ENCODE measurements around the gene CFAP97D1. TPM values are rescaled to one million over a fixed set of nuclear protein-coding genes. Genes with fewer than 3 reads are reported as not detected.

Gene CFAP97D1
- total and polyA plus RNA-seq, 2 donors (not counting 1 experiment from before 2014, with no cell fraction given): 0.01 TPM; not detected in 1

DNA sequence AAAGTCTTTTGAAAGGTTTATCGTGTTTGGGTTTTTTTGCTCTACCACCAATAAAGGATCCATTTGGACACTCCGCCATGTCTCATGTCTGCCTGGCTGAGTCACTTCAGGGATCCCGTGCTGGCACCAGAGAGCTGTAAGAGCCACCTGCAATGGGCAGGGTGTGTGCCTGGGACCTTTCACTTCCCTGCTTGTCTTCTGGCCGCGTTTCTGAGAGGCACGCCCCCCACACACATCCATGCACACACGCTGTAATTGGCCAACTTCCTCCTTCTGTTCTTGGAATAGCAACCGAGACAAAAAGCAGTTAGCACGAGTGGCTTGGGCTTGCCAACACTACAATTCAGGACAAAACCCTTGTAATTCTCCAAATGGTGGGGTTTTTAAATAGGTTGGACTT lies 11.9 kb upstream of the CFAP97D1 start:
- H3K9me3 Mint-ChIP-seq (ENCODE audit: insufficient read depth): no peaks in the 10 kb centered on the region
- no peak overlapping the region for H3K4me3 Mint-ChIP-seq
- Histone ChIP-seq H3K4me2 (replicated peaks; ENCODE audit: low read depth, low read length, poor library complexity, severe bottlenecking) (peak overlapping the region; percentile 43), H3K27me3 (replicated peaks in 1 of 4; ENCODE audit: control extremely low read depth in 1 of 4, control insufficient read depth in 3 of 4, insufficient read depth in 4 of 4, low read length in 3 of 4) (no peaks in the 10 kb centered on the region), H3K27ac (ENCODE audit: low read length in 2 of 2) (no peak overlapping the region), H3K9me3 (ENCODE audit: control extremely low read depth in 1 of 3, control insufficient read depth in 2 of 3, insufficient read depth in 1 of 3, low read length in 2 of 3) (peaks cover 0 to 6% (median 0%) of the 10 kb centered on the region in 3 donors), H4K20me1 (ENCODE audit: control insufficient read depth, insufficient read depth, low read length, poor library complexity, severe bottlenecking) (no peaks in the 10 kb centered on the region), H3K79me2 (ENCODE audit: control insufficient read depth, insufficient read depth, low read length) (no peaks in the 10 kb centered on the region), H3K9ac (ENCODE audit: low read length) (peak overlapping the region; percentile 7), H3K4me3 (ENCODE audit: control extremely low read depth in 1 of 5, extremely low read depth in 1 of 5, insufficient read depth in 1 of 5, low read depth in 2 of 5, low read length in 4 of 5) (no peak overlapping the region), H3K4me1 (ENCODE audit: control insufficient read depth in 2 of 2, insufficient read depth in 2 of 2, low read length in 2 of 2) (peaks cover 19% of the 10 kb centered on the region in 2 donors), H2AFZ (ENCODE audit: insufficient read depth, low read depth, low read length, poor library complexity, severe bottlenecking) (no peak overlapping the region), H3K36me3 (replicated peaks in 1 of 2; ENCODE audit: control extremely low read depth in 1 of 2, control insufficient read depth in 1 of 2, extremely low read depth in 1 of 2, insufficient read depth in 2 of 2, low read length in 1 of 2) (no peaks in the 10 kb centered on the region)
- TF ChIP-seq, protein P1, sequence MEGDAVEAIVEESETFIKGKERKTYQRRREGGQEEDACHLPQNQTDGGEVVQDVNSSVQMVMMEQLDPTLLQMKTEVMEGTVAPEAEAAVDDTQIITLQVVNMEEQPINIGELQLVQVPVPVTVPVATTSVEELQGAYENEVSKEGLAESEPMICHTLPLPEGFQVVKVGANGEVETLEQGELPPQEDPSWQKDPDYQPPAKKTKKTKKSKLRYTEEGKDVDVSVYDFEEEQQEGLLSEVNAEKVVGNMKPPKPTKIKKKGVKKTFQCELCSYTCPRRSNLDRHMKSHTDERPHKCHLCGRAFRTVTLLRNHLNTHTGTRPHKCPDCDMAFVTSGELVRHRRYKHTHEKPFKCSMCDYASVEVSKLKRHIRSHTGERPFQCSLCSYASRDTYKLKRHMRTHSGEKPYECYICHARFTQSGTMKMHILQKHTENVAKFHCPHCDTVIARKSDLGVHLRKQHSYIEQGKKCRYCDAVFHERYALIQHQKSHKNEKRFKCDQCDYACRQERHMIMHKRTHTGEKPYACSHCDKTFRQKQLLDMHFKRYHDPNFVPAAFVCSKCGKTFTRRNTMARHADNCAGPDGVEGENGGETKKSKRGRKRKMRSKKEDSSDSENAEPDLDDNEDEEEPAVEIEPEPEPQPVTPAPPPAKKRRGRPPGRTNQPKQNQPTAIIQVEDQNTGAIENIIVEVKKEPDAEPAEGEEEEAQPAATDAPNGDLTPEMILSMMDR (IDR thresholded peaks at IDR 0.05): no peak
- no peak for TF ChIP-seq EZH2 (IDR thresholded peaks at IDR 0.05; ENCODE audit: borderline replicate concordance, insufficient read depth, low read depth, low read length, poor library complexity, severe bottlenecking)
- ChIA-PET POLR2A (interaction anchor here (0.5 kb wide), 1 partner anchor 1932 kb away, joined by 4 read pairs; the partner anchor contains the start of gene NT5C3B), CTCF (interaction anchor here (11.5 to 16.1 kb wide), 2 partner anchors 71 to 191 kb away, joined by 153 to 524 read pairs; no protein-coding TSS in a partner anchor)
- 18% methylated on average over 7 of the region's 9 CpGs for WGBS (ENCODE audit: insufficient coverage)
- peaks cover 30% of the 10 kb centered on the region for H3K4me1 Mint-ChIP-seq
- intact Hi-C loops (cut with micrococcal nuclease): no loop called here
- ATAC-seq (ENCODE audit: low read depth): peak; percentile 69
- no peak overlapping the region for H3K27ac Mint-ChIP-seq
- no peaks in the 10 kb centered on the region for H3K27me3 Mint-ChIP-seq
- DNase-seq: peak; percentile 67

DNA sequence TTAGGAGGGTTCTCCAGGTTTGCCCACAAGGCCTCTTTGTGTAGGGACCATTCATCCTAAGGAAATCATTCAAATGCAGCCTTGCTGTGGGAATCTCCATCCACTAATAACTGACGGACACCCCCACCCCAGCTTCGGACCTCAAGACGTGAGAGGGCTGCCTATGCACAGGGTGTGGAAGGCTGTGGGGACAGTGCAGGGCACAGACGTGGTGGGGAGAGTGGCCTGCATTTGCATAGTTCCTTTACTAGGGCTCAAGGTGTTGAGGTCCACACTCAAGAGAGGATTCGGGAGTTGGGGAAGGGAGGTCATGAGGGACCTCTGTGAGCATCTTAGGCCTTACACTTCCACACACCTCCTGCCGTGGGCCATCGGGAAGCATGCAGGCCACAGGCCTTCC lies 11.3 kb upstream of the CFAP97D1 start:
- DNase-seq (no peak), ATAC-seq (ENCODE audit: low read depth) (no peak)
- no peaks in the 10 kb centered on the region for H4K20me1 ChIP-seq (ENCODE audit: control insufficient read depth, insufficient read depth, low read length, poor library complexity, severe bottlenecking)
- peaks cover 33% of the 10 kb centered on the region for H3K4me1 Mint-ChIP-seq
- no peak overlapping the region for H3K27ac ChIP-seq (ENCODE audit: low read length in 2 of 2)
- POLR2A ChIA-PET: no interaction called here
- H3K27me3 Mint-ChIP-seq: no peaks in the 10 kb centered on the region
- H3K36me3 ChIP-seq (replicated peaks in 1 of 2; ENCODE audit: control extremely low read depth in 1 of 2, control insufficient read depth in 1 of 2, extremely low read depth in 1 of 2, insufficient read depth in 2 of 2, low read length in 1 of 2): no peaks in the 10 kb centered on the region
- H3K9me3 Mint-ChIP-seq (ENCODE audit: insufficient read depth): no peaks in the 10 kb centered on the region
- TF ChIP-seq, protein P1 (IDR thresholded peaks at IDR 0.05): no peak
- TF ChIP-seq EZH2 (IDR thresholded peaks at IDR 0.05; ENCODE audit: borderline replicate concordance, insufficient read depth, low read depth, low read length, poor library complexity, severe bottlenecking): no peak
- CTCF ChIA-PET: interaction anchor here (11.5 to 16.1 kb wide), 2 partner anchors 72 to 192 kb away, joined by 153 to 524 read pairs; no protein-coding TSS in a partner anchor
- H3K4me1 ChIP-seq (ENCODE audit: control insufficient read depth in 2 of 2, insufficient read depth in 2 of 2, low read length in 2 of 2): peaks cover 24 to 25% of the 10 kb centered on the region in 2 donors
- H2AFZ ChIP-seq (ENCODE audit: insufficient read depth, low read depth, low read length, poor library complexity, severe bottlenecking): no peak overlapping the region
- WGBS (ENCODE audit: insufficient coverage): 100% methylated on average over 6 of the region's 7 CpGs
- H3K4me3 Mint-ChIP-seq: no peak overlapping the region
- H3K9ac ChIP-seq (ENCODE audit: low read length): no peak overlapping the region
- intact Hi-C loops (cut with micrococcal nuclease): no loop called here
- no peak overlapping the region for H3K27ac Mint-ChIP-seq
- H3K9me3 ChIP-seq (ENCODE audit: control extremely low read depth in 1 of 3, control insufficient read depth in 2 of 3, insufficient read depth in 1 of 3, low read length in 2 of 3): peaks cover 0 to 6% (median 0%) of the 10 kb centered on the region in 3 donors
- H3K4me2 ChIP-seq (replicated peaks; ENCODE audit: low read depth, low read length, poor library complexity, severe bottlenecking): no peak overlapping the region
- no peak overlapping the region for H3K4me3 ChIP-seq (ENCODE audit: control extremely low read depth in 1 of 5, extremely low read depth in 1 of 5, insufficient read depth in 1 of 5, low read depth in 2 of 5, low read length in 4 of 5)
- H3K79me2 ChIP-seq (ENCODE audit: control insufficient read depth, insufficient read depth, low read length): no peaks in the 10 kb centered on the region
- H3K27me3 ChIP-seq (replicated peaks in 1 of 4; ENCODE audit: control extremely low read depth in 1 of 4, control insufficient read depth in 3 of 4, insufficient read depth in 4 of 4, low read length in 3 of 4): no peaks in the 10 kb centered on the region

All from B cell (primary cell).